GM12892 (cell line): Measurements from ENCODE around the gene ZNF430.

Source experiments
- POLR2A ChIP-seq: IDR thresholded peaks from 2 replicates; pipeline ENCODE4 v1.6.1; 2011; ENCODE audit warnings: low read depth, low read length, control low read depth
- POLR2AphosphoS5 ChIP-seq: IDR thresholded peaks from 2 replicates; pipeline ENCODE4 v1.6.1; 2011; ENCODE audit warnings: low read depth, low read length, control low read depth
- TAF1 ChIP-seq: IDR thresholded peaks from 2 replicates; pipeline ENCODE4 v1.6.1; 2011; ENCODE audit warnings: low read depth, mild to moderate bottlenecking, control low read depth, low read length, borderline replicate concordance

GRCh38 chr19:21045028-21045427, 24.6 kb downstream of the ZNF430 start:
- TF ChIP-seq POLR2A (no peak), TAF1 (no peak), POLR2AphosphoS5 (no peak)
